ENCODE results near the gene SRRM2.

SRRM2 gene

DNA sequence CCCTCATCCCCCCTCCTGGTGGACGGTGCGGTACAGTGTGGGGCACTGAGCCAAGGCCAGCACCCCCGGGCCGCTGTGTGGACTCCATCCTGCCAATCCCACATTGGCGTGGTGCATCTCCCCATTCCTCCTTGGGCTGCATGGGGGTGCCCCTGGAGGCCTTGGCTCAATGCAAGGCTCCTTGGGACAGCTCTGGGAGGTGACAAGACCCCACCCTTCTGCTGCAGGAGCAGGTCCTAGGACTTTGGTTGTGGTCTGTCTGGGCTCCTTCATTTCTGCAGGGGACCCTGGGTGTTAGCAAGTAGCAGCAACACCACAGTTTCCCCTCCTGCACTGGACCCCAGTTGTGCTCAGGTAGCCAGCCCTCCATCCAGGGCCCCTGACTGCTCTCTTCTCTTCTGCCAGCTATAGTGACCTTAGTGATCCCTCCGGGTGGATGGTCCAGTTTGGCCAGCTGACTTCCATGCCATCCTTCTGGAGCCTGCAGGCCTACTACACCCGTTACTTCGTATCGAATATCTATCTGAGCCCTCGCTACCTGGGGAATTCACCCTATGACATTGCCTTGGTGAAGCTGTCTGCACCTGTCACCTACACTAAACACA lies 65.9 kb downstream of the SRRM2 start:
- DNase-seq, result no peak

- no peak for DNase-seq
Measured at GRCh38 chr16:2819179-2819938, 66.9 kb downstream of the SRRM2 start.

DNA sequence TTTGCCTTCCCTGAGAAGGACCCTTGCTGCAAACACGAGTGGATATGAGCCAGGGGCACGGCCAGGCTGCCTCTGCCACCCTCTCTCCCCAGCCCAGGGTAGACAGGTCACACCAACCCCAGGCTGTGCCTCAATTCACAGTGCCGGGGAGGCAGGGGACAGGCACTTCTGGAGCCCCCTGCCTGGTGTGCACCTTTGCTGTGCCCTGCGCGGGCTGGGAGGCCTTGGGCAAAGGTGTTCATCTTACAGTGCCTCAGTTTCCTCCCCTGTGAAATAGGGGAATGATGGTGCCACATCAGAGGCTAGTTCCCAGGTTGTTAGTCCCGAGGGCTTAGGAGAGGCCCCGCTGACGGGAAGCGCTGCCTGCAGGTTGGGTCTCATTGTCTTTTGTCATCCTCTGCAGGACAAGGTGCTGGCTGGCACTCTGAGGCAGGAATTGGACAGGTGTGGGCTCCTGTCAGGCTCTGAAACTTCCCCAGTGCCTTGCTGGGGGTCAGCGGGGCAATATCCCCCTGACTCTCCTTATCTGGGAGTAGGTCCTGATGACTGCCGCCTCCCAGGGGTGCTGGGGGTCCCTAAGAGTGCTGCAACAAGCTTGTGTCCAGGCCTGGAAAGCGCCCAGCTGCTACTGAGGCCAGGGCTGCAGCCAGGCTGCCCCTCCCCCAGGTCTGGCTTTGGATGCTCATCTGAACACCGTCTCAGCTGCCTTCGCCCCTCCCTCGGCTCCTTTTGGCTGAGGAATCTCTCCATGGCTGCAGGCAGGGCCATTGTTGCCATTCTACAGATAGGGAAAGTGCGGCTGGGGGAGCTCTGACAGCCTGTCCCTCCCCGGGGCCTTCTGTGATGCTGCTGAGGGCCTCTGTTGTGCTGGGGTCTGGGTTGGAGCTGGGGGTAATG lies 67.7 kb downstream of the SRRM2 start:
- DNase-seq, result no peak
